OCI-LY1 (cell line): ENCODE measurements around the gene DDX56.

Experiments used
- H2AFZ ChIP-seq: fragments of 200-600 bp; sonication (generic), shearing (Covaris generic); 2 replicates; pipeline ENCODE4 v1.6.0; 2014; ENCODE audit warnings: antibody characterized with exemption, mild to moderate bottlenecking, low read length
- H3F3A ChIP-seq: fragments of 200-600 bp; sonication (generic), shearing (Covaris generic); 2 replicates; pipeline ENCODE4 v1.6.0; 2014; ENCODE audit warnings: mild to moderate bottlenecking, antibody characterized with exemption, low read length, moderate library complexity; ENCODE audit not compliant: insufficient read depth
- H3K27ac ChIP-seq: fragments of 200-600 bp; sonication (generic); 2 replicates; pipeline ENCODE4 v1.5.1; 2014; ENCODE audit warnings: low read length, mixed run types, mild to moderate bottlenecking, low read depth; ENCODE audit not compliant: poor library complexity, severe bottlenecking
- H3K27me3 ChIP-seq: fragments of 200-600 bp; sonication (generic); 2 replicates; pipeline ENCODE4 v1.6.0; 2014; ENCODE audit warnings: antibody characterized with exemption, mild to moderate bottlenecking, low read length, moderate library complexity; ENCODE audit not compliant: insufficient read depth
- H3K36me3 ChIP-seq: fragments of 200-600 bp; sonication (generic); 2 replicates; pipeline ENCODE4 v1.6.1; 2014; ENCODE audit warnings: mild to moderate bottlenecking, antibody characterized with exemption, low read length, moderate library complexity, mixed read lengths; ENCODE audit not compliant: insufficient read depth
- H3K4me1 ChIP-seq: fragments of 200-600 bp; sonication (generic); 2 replicates; pipeline ENCODE4 v1.5.1; 2014; ENCODE audit warnings: mild to moderate bottlenecking, low read length, moderate library complexity; ENCODE audit not compliant: insufficient read depth, severe bottlenecking
- H3K4me2 ChIP-seq: fragments of 200-600 bp; sonication (generic), shearing (Covaris generic); 2 replicates; pipeline ENCODE4 v1.6.1; 2014; ENCODE audit warnings: low read length
- H3K4me3 ChIP-seq: fragments of 200-600 bp; sonication (generic); 2 replicates; pipeline ENCODE4 v1.5.1; 2014; ENCODE audit warnings: low read length, low read depth, mild to moderate bottlenecking, mixed read lengths; ENCODE audit not compliant: poor library complexity, severe bottlenecking
- H3K79me2 ChIP-seq: fragments of 200-600 bp; shearing (Covaris generic); 2 replicates; pipeline ENCODE4 v1.6.1; 2016; ENCODE audit warnings: mixed run types, low read length, mixed read lengths; ENCODE audit not compliant: insufficient read depth
- H3K9ac ChIP-seq: fragments of 200-600 bp; sonication (generic), shearing (Covaris generic); 2 replicates; pipeline ENCODE4 v1.6.1; 2014; ENCODE audit warnings: mild to moderate bottlenecking, low read length, mixed read lengths
- H3K9me2 ChIP-seq: fragments of 200-600 bp; sonication (generic), shearing (Covaris generic); 2 replicates; pipeline ENCODE4 v1.6.1; 2014; ENCODE audit warnings: low read depth, mild to moderate bottlenecking, low read length, mixed read lengths
- H3K9me3 ChIP-seq: fragments of 200-600 bp; shearing (Covaris generic); 2 replicates; pipeline ENCODE4 v1.6.1; 2014; ENCODE audit warnings: low read length, mixed read lengths
- H4K20me1 ChIP-seq: fragments of 200-600 bp; sonication (generic), shearing (Covaris generic); 2 replicates; pipeline ENCODE4 v1.6.0; 2016; ENCODE audit warnings: mild to moderate bottlenecking, low read length; ENCODE audit not compliant: insufficient read depth
- EZH2 ChIP-seq: fragments of 200-600 bp; sonication (generic), shearing (Covaris generic); IDR thresholded peaks from 2 replicates; pipeline ENCODE4 v1.8.0; 2017; ENCODE audit warnings: borderline replicate concordance, mixed run types, mild to moderate bottlenecking, antibody characterized with exemption, low read length, moderate library complexity, mixed read lengths
- TF ChIP-seq, protein P1 (sequence below): fragments of 200-600 bp; sonication (generic), shearing (Covaris generic); IDR thresholded peaks from 2 replicates; pipeline ENCODE4 v1.5.1; 2017; ENCODE audit warnings: mild to moderate bottlenecking, antibody characterized with exemption, low read length, moderate library complexity, mixed read lengths

DDX56 gene

DNA sequence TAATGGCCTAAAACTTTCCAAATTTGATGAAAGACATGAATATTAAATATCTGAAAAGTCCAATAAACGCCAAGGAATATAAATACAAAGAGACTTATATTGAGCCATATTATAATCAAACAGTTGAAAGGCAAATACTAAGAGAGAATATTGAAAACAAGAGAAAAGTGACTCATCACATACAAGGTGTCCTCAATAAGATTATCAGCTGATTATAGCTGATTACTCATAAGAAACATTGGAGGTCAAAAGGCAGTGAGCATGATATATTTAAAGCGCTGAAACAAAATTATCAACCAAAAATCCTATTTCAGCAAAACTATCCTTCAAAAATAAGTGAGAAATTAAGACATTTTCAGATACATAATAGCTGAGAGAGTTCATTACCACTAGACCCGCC, 24.8 kb downstream of the DDX56 start:
- H3K4me2 ChIP-seq = no peak overlapping the region
- H3K4me1 ChIP-seq = no peaks in the 10 kb centered on the region
- no peaks in the 10 kb centered on the region for H3F3A ChIP-seq
- no peak overlapping the region for H2AFZ ChIP-seq
- no peak overlapping the region for H3K4me3 ChIP-seq
- no peaks in the 10 kb centered on the region for H3K9me3 ChIP-seq
- no peaks in the 10 kb centered on the region; the same call in 1 of the 2 replicates for H3K27me3 ChIP-seq
- no peaks in the 10 kb centered on the region for H4K20me1 ChIP-seq
- H3K27ac ChIP-seq = no peak overlapping the region
- no peaks in the 10 kb centered on the region for H3K79me2 ChIP-seq
- H3K9ac ChIP-seq = no peak overlapping the region
- H3K9me2 ChIP-seq = no peaks in the 10 kb centered on the region
- no peak for TF ChIP-seq EZH2
- TF ChIP-seq, protein P1, sequence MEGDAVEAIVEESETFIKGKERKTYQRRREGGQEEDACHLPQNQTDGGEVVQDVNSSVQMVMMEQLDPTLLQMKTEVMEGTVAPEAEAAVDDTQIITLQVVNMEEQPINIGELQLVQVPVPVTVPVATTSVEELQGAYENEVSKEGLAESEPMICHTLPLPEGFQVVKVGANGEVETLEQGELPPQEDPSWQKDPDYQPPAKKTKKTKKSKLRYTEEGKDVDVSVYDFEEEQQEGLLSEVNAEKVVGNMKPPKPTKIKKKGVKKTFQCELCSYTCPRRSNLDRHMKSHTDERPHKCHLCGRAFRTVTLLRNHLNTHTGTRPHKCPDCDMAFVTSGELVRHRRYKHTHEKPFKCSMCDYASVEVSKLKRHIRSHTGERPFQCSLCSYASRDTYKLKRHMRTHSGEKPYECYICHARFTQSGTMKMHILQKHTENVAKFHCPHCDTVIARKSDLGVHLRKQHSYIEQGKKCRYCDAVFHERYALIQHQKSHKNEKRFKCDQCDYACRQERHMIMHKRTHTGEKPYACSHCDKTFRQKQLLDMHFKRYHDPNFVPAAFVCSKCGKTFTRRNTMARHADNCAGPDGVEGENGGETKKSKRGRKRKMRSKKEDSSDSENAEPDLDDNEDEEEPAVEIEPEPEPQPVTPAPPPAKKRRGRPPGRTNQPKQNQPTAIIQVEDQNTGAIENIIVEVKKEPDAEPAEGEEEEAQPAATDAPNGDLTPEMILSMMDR = no peak
- H3K36me3 ChIP-seq = no peaks in the 10 kb centered on the region

DNA sequence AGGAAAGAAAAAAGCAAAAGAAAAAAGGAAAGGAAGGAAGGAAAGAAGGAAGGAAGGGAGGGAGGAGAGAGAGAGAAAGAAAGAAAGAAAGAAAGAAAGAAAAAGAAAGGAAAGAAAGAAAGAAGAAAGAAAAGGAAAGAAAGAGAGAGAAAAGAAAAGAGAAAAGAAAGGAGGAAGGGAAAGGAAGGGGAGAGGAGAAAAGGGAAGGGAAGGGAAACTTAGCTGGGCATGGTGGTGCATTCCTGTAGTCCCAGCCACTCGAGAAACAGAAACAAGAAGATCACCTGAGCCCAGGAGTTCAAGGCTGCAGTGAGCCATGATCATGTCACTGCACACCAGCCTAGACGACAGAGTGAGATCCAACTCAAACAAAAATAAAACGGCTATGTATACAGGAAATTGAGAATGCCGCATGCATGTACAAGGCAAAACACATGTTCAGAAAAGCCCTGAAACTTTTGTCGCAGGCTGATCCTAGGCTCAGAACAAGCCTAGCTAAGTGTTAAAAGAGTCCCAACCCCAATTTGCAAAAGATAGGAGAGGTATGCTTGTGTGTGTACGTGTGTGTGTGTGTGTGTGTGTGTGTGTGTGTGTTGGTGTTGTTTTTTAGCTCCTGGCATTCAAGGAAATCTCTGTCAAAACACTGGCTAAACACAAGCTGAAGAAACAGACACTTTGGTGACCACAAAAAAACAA, 26.0 kb downstream of the DDX56 start:
- no peaks in the 10 kb centered on the region for H3K36me3 ChIP-seq
- no peak overlapping the region for H3K4me3 ChIP-seq
- H3K9me3 ChIP-seq = no peaks in the 10 kb centered on the region
- H3K27me3 ChIP-seq = no peaks in the 10 kb centered on the region; the same call in 1 of the 2 replicates
- no peaks in the 10 kb centered on the region for H3K79me2 ChIP-seq
- H3K9me2 ChIP-seq = no peaks in the 10 kb centered on the region
- H2AFZ ChIP-seq = no peak overlapping the region
- H4K20me1 ChIP-seq = no peaks in the 10 kb centered on the region
- H3K27ac ChIP-seq = no peak overlapping the region
- H3K9ac ChIP-seq = no peak overlapping the region
- no peaks in the 10 kb centered on the region for H3F3A ChIP-seq
- no peak for TF ChIP-seq EZH2
- TF ChIP-seq, protein P1 = no peak
- no peaks in the 10 kb centered on the region for H3K4me1 ChIP-seq
- no peak overlapping the region for H3K4me2 ChIP-seq

DNA sequence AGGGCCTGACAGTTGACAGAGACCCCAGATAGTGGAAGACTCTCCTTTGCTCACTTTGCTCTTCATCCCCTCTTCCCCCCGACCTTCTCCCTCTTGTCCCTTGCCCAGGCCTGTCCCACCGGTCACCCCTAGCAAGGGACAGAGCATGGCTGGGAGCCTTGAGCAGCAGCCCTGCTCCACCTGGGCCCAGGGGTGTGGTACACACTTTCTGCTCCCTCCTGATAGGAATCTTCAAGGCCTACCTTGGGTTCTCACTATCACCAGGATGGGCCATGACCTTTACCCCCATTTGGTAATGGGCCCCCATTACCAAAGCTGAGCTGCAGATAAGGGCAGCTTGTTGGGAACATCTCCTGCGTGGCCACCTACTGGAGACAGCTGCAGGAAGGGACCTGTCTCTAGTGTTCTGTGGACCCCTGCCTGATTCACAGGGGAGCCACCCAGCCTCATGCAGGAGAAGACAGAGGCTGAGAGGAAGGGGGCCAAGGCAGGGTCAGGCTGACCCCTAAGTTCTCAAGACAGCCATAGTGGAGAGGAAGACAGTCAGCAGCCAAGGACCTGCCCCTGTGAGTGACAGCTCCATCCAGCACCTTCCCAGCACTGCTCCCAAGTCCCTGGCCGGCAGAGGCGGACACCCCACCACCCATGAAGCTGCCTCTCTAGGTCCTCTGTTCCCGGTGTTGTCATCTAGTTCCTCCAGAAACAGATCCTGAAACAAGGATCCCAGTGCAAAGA, 31.7 kb downstream of the DDX56 start:
- H3K4me2 ChIP-seq = no peak overlapping the region

More for the DNA sequence above, 31.7 kb downstream of the DDX56 start:
- Histone ChIP-seq H3K9me3 (no peaks in the 10 kb centered on the region), H3K4me1 (no peaks in the 10 kb centered on the region), H3K4me3 (no peak overlapping the region), H3K27ac (no peak overlapping the region), H3K36me3 (no peaks in the 10 kb centered on the region), H3K9me2 (no peaks in the 10 kb centered on the region), H3K79me2 (no peaks in the 10 kb centered on the region), H2AFZ (no peak overlapping the region), H3K27me3 (peaks cover 14% of the 10 kb centered on the region; the same call in 1 of the 2 replicates), H3F3A (no peaks in the 10 kb centered on the region), H3K9ac (no peak overlapping the region), H4K20me1 (no peaks in the 10 kb centered on the region)
- TF ChIP-seq, protein P1 = no peak
- TF ChIP-seq EZH2 = no peak
